ENCODE results near the gene CASZ1.

CASZ1 gene

GRCh38 chr1:10669570-10669969 is 126.9 kb downstream of the CASZ1 start:
- DNase-seq: no peak

- DNase-seq: no peak
Measured at GRCh38 chr1:10667861-10668761, 128.3 kb downstream of the CASZ1 start.

GRCh38 chr1:10665930-10666850 is 130.3 kb downstream of the CASZ1 start:
- peak; percentile 32 for DNase-seq

GRCh38 chr1:10665226-10665625 is 131.2 kb downstream of the CASZ1 start:
- DNase-seq: no peak

GRCh38 chr1:10664251-10664650 is 132.2 kb downstream of the CASZ1 start:
- no peak for DNase-seq

- no peak for DNase-seq
Measured at GRCh38 chr1:10663678-10664035, 132.8 kb downstream of the CASZ1 start.

- DNase-seq: no peak
Measured at GRCh38 chr1:10662824-10663677, 133.4 kb downstream of the CASZ1 start.

GRCh38 chr1:10662090-10662688 is 134.3 kb downstream of the CASZ1 start:
- DNase-seq: no peak

GRCh38 chr1:10661453-10661852 is 135.0 kb downstream of the CASZ1 start:
- DNase-seq: no peak

- no peak for DNase-seq
Measured at GRCh38 chr1:10659646-10660540, 136.6 kb downstream of the CASZ1 start.

GRCh38 chr1:10659218-10659617 is 137.2 kb downstream of the CASZ1 start:
- DNase-seq: no peak

- DNase-seq: no peak
Measured at GRCh38 chr1:10658396-10659066, 137.9 kb downstream of the CASZ1 start.

GRCh38 chr1:10657088-10657847 is 139.2 kb downstream of the CASZ1 start:
- DNase-seq: no peak

GRCh38 chr1:10656431-10656830 is 140.0 kb downstream of the CASZ1 start:
- DNase-seq: no peak

- no peak for DNase-seq
Measured at GRCh38 chr1:10655002-10655401, 141.4 kb downstream of the CASZ1 start.

GRCh38 chr1:10653370-10654125 is 142.9 kb downstream of the CASZ1 start:
- no peak for DNase-seq

- DNase-seq: peak; percentile 77
Measured at GRCh38 chr1:10652626-10653025, 143.8 kb downstream of the CASZ1 start.

GRCh38 chr1:10651793-10652192 is 144.7 kb downstream of the CASZ1 start:
- DNase-seq: no peak

- DNase-seq: no peak
Measured at GRCh38 chr1:10651389-10651766, 145.1 kb downstream of the CASZ1 start.
